MCF 10A (cell line): ENCODE data around the gene PTGS1. TPM values are rescaled to one million over a fixed set of nuclear protein-coding genes. Genes with fewer than 3 reads are reported as not detected.
A peak's percentile ranks its signal among the peaks of the same experiment; 100 is the strongest.

Experiments
- BruUV-seq: library from RNA; stranded (reverse); fragments of 400-500 nt; replicated peaks from 2 replicates; lab custom pipeline; 2021; lab: Mats Ljungman, UMichigan
- CTCF ChIA-PET: fragments of 300-600 bp; sonication (Branson Sonifier 250); formaldehyde crosslinking; extraction: SDS; loops from one replicate; lab custom pipeline; 2021; ENCODE audit warnings: antibody characterized with exemption, inconsistent platforms; lab: Yijun Ruan, JAX
- POLR2A ChIA-PET: fragments of 300-600, 350-650 bp; sonication (Branson Sonifier 250); formaldehyde crosslinking; extraction: SDS; loops from one replicate; lab custom pipeline; 2020; ENCODE audit warnings: antibody characterized with exemption, inconsistent platforms; lab: Yijun Ruan, JAX
- DNase-seq: peaks from one replicate; pipeline ENCODE4 v3.0.0-alpha.2; 2018; ENCODE audit not compliant: unreplicated experiment
- H3K27ac Mint-ChIP-seq: one replicate; pipeline ENCODE4 v1.8.0; 2022; ENCODE audit warnings: mild to moderate bottlenecking, low read depth, mixed read lengths; ENCODE audit not compliant: unreplicated experiment
- H3K27me3 Mint-ChIP-seq: one replicate; pipeline ENCODE4 v1.8.0; 2022; ENCODE audit warnings: mixed read lengths; ENCODE audit not compliant: insufficient read depth, unreplicated experiment
- H3K36me3 Mint-ChIP-seq: one replicate; pipeline ENCODE4 v1.8.0; 2022; ENCODE audit warnings: mild to moderate bottlenecking, moderate library complexity, mixed read lengths; ENCODE audit not compliant: insufficient read depth, unreplicated experiment
- H3K4me1 Mint-ChIP-seq: one replicate; pipeline ENCODE4 v1.8.0; 2022; ENCODE audit warnings: mixed read lengths; ENCODE audit not compliant: insufficient read depth, unreplicated experiment
- H3K4me3 Mint-ChIP-seq: one replicate; pipeline ENCODE4 v1.8.0; 2022; ENCODE audit warnings: mild to moderate bottlenecking, moderate library complexity, mixed read lengths; ENCODE audit not compliant: unreplicated experiment
- H3K9me3 Mint-ChIP-seq: one replicate; pipeline ENCODE4 v1.8.0; 2022; ENCODE audit warnings: mixed read lengths; ENCODE audit not compliant: unreplicated experiment
- CTCF ChIP-seq: fragments of 200-600 bp; IDR thresholded peaks from one replicate; pipeline ENCODE4 v1.8.0; 2022; ENCODE audit warnings: antibody characterized with exemption, mild to moderate bottlenecking; ENCODE audit not compliant: unreplicated experiment
- intact Hi-C: fragments of 100-400 bp; cut with micrococcal nuclease; formaldehyde crosslinking; loops from 2 replicates; pipeline ENCODE4 v1.14.1; 2022
- total RNA-seq: library from RNA; stranded (reverse); gene quantifications from 2 replicates; pipeline ENCODE4 v1.2.3, GENCODE V29; 2022

PTGS1 gene
- total RNA-seq, 1 experiment from 2014 or later: 0.70 TPM

- CTCF ChIA-PET: interaction anchor here (0.7 to 18.2 kb wide), 9 partner anchors 11 to 662 kb away, joined by 3 to 473 read pairs (median 5); no protein-coding TSS in a partner anchor
Observed at GRCh38 chr9:122348791-122349190, 22.0 kb upstream of the PTGS1 start.

GRCh38 chr9:122349201-122349600 lies 21.6 kb upstream of the PTGS1 start:
- H3K4me3 Mint-ChIP-seq: no peak overlapping the region
- no peak for TF ChIP-seq CTCF

More at GRCh38 chr9:122348791-122349190, 22.0 kb upstream of the PTGS1 start:
- POLR2A ChIA-PET: interaction anchor here (1.2 kb wide), 1 partner anchor 10 kb away, joined by 3 read pairs; no protein-coding TSS in a partner anchor
- no peak for DNase-seq
- intact Hi-C loops: no loop called here
- Mint-ChIP-seq H3K4me3 (no peak overlapping the region), H3K27ac (peak overlapping the region; percentile 3), H3K27me3 (no peaks in the 10 kb centered on the region), H3K9me3 (no peaks in the 10 kb centered on the region), H3K4me1 (no peaks in the 10 kb centered on the region), H3K36me3 (no peaks in the 10 kb centered on the region)
- TF ChIP-seq CTCF: no peak
- BruUV-seq: no TSS peak

GRCh38 chr9:122350577-122351355 lies 20.1 kb upstream of the PTGS1 start:
- Mint-ChIP-seq H3K27ac (no peak overlapping the region), H3K27me3 (no peaks in the 10 kb centered on the region), H3K36me3 (no peaks in the 10 kb centered on the region), H3K4me1 (no peaks in the 10 kb centered on the region), H3K9me3 (no peaks in the 10 kb centered on the region), H3K4me3 (no peak overlapping the region)
- CTCF ChIA-PET: interaction anchor here (0.6 to 18.2 kb wide), 58 partner anchors 9 to 1903 kb away, joined by 3 to 473 read pairs (median 4); partner anchors contain the start of genes NDUFA8 and PTGS1
- BruUV-seq: no TSS peak
- DNase-seq: peak; percentile 77
- POLR2A ChIA-PET: interaction anchor here (0.5 kb wide), 1 partner anchor 13 kb away, joined by 3 read pairs; no protein-coding TSS in a partner anchor
- TF ChIP-seq CTCF: peak; percentile 89
- intact Hi-C loops: loop anchor here (1.0 kb wide), 3 partner anchors 103 to 251 kb away; no protein-coding TSS in a partner anchor

More at GRCh38 chr9:122349201-122349600, 21.6 kb upstream of the PTGS1 start:
- intact Hi-C loops: no loop called here
- BruUV-seq: no TSS peak
- no peak for DNase-seq
- Mint-ChIP-seq H3K36me3 (no peaks in the 10 kb centered on the region), H3K27me3 (no peaks in the 10 kb centered on the region), H3K9me3 (no peaks in the 10 kb centered on the region), H3K27ac (no peak overlapping the region), H3K4me1 (no peaks in the 10 kb centered on the region)
- CTCF ChIA-PET: interaction anchor here (0.6 to 18.2 kb wide), 22 partner anchors 10 to 458 kb away, joined by 3 to 473 read pairs (median 5); no protein-coding TSS in a partner anchor
- POLR2A ChIA-PET: interaction anchor here (1.2 kb wide), 1 partner anchor 10 kb away, joined by 3 read pairs; no protein-coding TSS in a partner anchor
